Keratinocyte (primary cell): Measurements from ENCODE around the gene USP46. TPM values are rescaled to one million over a fixed set of nuclear protein-coding genes. Genes with fewer than 3 reads are reported as not detected.

Experiments
- DNase-seq: peaks from one replicate; pipeline ENCODE4 v3.0.0-alpha.2; 2011; ENCODE audit warnings: low read depth, missing footprints, low spot score
- FAIRE-seq: peaks from 2 replicates; lab custom pipeline; 2011; peaks lifted over from hg19 to GRCh38; lab: Jason Lieb, UNC
- H2AFZ ChIP-seq: 2 replicates; pipeline ENCODE4 v1.6.0; 2012; ENCODE audit warnings: low read length, control low read depth, inconsistent platforms; ENCODE audit not compliant: control insufficient read depth
- H3K27ac ChIP-seq: 2 replicates; pipeline ENCODE4 v1.5.1; 2011; ENCODE audit warnings: low read length; ENCODE audit not compliant: control insufficient read depth, insufficient read depth
- H3K27me3 ChIP-seq: 3 replicates; pipeline ENCODE4 v1.6.0; 2011; ENCODE audit warnings: low read length; ENCODE audit not compliant: control insufficient read depth, insufficient read depth; ENCODE audit errors: extremely low read depth
- H3K36me3 ChIP-seq, 2 experiments: 2 replicates in 1 of 2; 3 replicates in 1 of 2; pipeline ENCODE4 v1.5.1; 2011; ENCODE audit warnings: low read length in 2 of 2, mild to moderate bottlenecking in 1 of 2; ENCODE audit not compliant: control insufficient read depth in 2 of 2, insufficient read depth in 2 of 2; ENCODE audit errors: extremely low read depth in 1 of 2
- H3K4me1 ChIP-seq: 3 replicates; pipeline ENCODE4 v1.5.1; 2011; ENCODE audit warnings: low read length; ENCODE audit not compliant: control insufficient read depth, insufficient read depth; ENCODE audit errors: extremely low read depth
- H3K4me2 ChIP-seq: 3 replicates; pipeline ENCODE4 v1.6.0; 2011; ENCODE audit warnings: low read depth, low read length; ENCODE audit not compliant: control insufficient read depth, insufficient read depth; ENCODE audit errors: extremely low read depth
- H3K4me3 ChIP-seq, 3 experiments: fragments of 200-600 bp in 1 of 3; sonication (generic) in 1 of 3; 2 replicates in 2 of 3; 3 replicates in 1 of 3; pipeline ENCODE4 v1.5.1; 2011 to 2016; ENCODE audit warnings: low read length in 3 of 3, mild to moderate bottlenecking in 3 of 3, control low read depth in 2 of 3, inconsistent platforms in 1 of 3, low read depth in 1 of 3, mixed read lengths in 1 of 3, mixed run types in 1 of 3, moderate library complexity in 1 of 3; ENCODE audit not compliant: control insufficient read depth in 2 of 3, insufficient read depth in 2 of 3; ENCODE audit errors: extremely low read depth in 1 of 3
- H3K79me2 ChIP-seq: 2 replicates; pipeline ENCODE4 v1.6.0; 2012; ENCODE audit warnings: low read length; ENCODE audit not compliant: control insufficient read depth, insufficient read depth
- H3K9ac ChIP-seq: 3 replicates; pipeline ENCODE4 v1.6.0; 2011; ENCODE audit warnings: low read length; ENCODE audit not compliant: control insufficient read depth, insufficient read depth; ENCODE audit errors: extremely low read depth
- H3K9me1 ChIP-seq: 3 replicates; pipeline ENCODE4 v1.6.0; 2011; ENCODE audit warnings: low read length; ENCODE audit not compliant: control insufficient read depth, insufficient read depth; ENCODE audit errors: extremely low read depth
- H3K9me3 ChIP-seq: 2 replicates; pipeline ENCODE4 v1.5.1; 2012; ENCODE audit warnings: low read depth, low read length; ENCODE audit not compliant: control insufficient read depth
- H4K20me1 ChIP-seq: 3 replicates; pipeline ENCODE4 v1.6.0; 2011; ENCODE audit warnings: low read length; ENCODE audit not compliant: control insufficient read depth, insufficient read depth; ENCODE audit errors: extremely low read depth
- EZH2 ChIP-seq: IDR thresholded peaks from one replicate; pipeline ENCODE4 v1.6.1; 2012; ENCODE audit warnings: inconsistent platforms, mild to moderate bottlenecking, low read length, moderate library complexity
- dilution Hi-C: fragments of 300-500 bp; cut with MboI; formaldehyde crosslinking; loops from one replicate; pipeline ENCODE4 v1.7.0; 2020; ENCODE audit warnings: low sequenced_read_pairs; ENCODE audit not compliant: extremely low pct_ligation_motif_present
- polyA plus RNA-seq, 5 experiments: library from polyadenylated mRNA; depleted of rRNA in 3 of 5; stranded (reverse) in 3 of 5; stranded (forward) in 1 of 5; unstranded in 1 of 5; fragments of >200 nt; gene quantifications; 1 replicate in 1 of 5; 2 replicates in 3 of 5; 3 replicates in 1 of 5; pipeline versions ENCODE4 v1.2.1 to v1.2.3, GENCODE V29; 2011 to 2012; ENCODE audit warnings: missing spikeins in 2 of 5, low read depth in 1 of 5, low replicate concordance in 1 of 5
- TF ChIP-seq, protein P1 (sequence below), 3 experiments: IDR thresholded peaks in 1 of 3; conservative IDR thresholded peaks in 1 of 3; optimal IDR thresholded peaks in 1 of 3; 2 replicates in 2 of 3; 3 replicates in 1 of 3; pipeline versions ENCODE3 to v1.5.1; 2011; ENCODE audit warnings: low read length in 3 of 3, mild to moderate bottlenecking in 3 of 3, moderate library complexity in 2 of 3, control low read depth in 1 of 3, inconsistent platforms in 1 of 3; ENCODE audit not compliant: insufficient read depth in 2 of 3; ENCODE audit errors: extremely low read depth in 1 of 3

Gene USP46
- polyA plus RNA-seq, 1 donor (not counting 4 experiments of a cell fraction or from before 2014, with no cell fraction given) = 20.4 TPM

- TF ChIP-seq EZH2 = no peak
- DNase-seq (no peak), FAIRE-seq (no peak)
- H2AFZ ChIP-seq = no peak overlapping the region
- peaks cover 21% of the 10 kb centered on the region for H3K79me2 ChIP-seq
- no peaks in the 10 kb centered on the region for H3K9me3 ChIP-seq
- H3K27me3 ChIP-seq = no peaks in the 10 kb centered on the region
- no peak overlapping the region for H3K4me3 ChIP-seq
- H3K4me1 ChIP-seq = peaks cover 16% of the 10 kb centered on the region
- no peaks in the 10 kb centered on the region for H4K20me1 ChIP-seq
- no peak overlapping the region for H3K27ac ChIP-seq
- H3K9me1 ChIP-seq = no peaks in the 10 kb centered on the region
- dilution Hi-C loops = no loop called here
- H3K9ac ChIP-seq = no peak overlapping the region
- H3K4me2 ChIP-seq = peak overlapping the region; percentile 92
- peaks cover 0 to 2% of the 10 kb centered on the region in 2 experiments for H3K36me3 ChIP-seq
Observed at GRCh38 chr4:52660643-52661042, 1.5 kb upstream of the USP46 start.

DNA sequence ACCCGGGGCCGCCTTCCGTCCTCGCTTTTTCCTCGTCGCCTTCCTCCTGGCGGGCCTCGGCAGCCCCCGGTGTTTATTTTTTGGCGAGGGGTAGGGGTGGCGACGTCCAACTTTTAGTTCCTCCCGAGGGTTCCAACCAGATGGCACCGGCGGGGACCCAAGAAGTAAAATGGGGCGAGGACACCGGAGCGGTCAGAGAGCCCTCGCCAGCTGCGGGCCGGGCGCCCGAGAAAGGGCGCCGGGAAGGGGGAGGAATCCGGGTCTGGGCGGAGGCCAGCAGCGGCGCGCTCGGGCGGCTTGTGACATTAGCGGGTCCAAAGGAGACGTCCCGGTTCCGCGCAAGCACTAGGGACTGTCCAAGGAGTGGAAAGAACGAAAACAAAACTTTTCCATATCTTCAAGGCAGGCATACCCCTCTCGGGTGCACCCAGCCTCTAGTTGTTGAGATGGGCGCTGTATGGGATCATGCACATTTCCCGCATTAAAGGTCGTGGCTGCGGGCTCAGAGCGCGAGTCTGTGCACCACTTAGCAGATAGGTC, 691 bp upstream of the USP46 start:
- no peak for FAIRE-seq

More for the DNA sequence above, 691 bp upstream of the USP46 start:
- Histone ChIP-seq H3K27me3 (no peaks in the 10 kb centered on the region), H4K20me1 (no peaks in the 10 kb centered on the region), H3K36me3 (peaks cover 0 to 2% of the 10 kb centered on the region in 2 experiments), H3K27ac (peak overlapping the region; percentile 70), H3K79me2 (peaks cover 26% of the 10 kb centered on the region), H2AFZ (peak overlapping the region; percentile 88), H3K9me1 (no peaks in the 10 kb centered on the region), H3K9me3 (no peaks in the 10 kb centered on the region), H3K4me2 (peak overlapping the region; percentile 92), H3K4me3 (peak overlapping the region; percentile 76 to 87 (median 81)), H3K9ac (peak overlapping the region; percentile 85), H3K4me1 (peaks cover 16% of the 10 kb centered on the region)
- TF ChIP-seq, protein P1, sequence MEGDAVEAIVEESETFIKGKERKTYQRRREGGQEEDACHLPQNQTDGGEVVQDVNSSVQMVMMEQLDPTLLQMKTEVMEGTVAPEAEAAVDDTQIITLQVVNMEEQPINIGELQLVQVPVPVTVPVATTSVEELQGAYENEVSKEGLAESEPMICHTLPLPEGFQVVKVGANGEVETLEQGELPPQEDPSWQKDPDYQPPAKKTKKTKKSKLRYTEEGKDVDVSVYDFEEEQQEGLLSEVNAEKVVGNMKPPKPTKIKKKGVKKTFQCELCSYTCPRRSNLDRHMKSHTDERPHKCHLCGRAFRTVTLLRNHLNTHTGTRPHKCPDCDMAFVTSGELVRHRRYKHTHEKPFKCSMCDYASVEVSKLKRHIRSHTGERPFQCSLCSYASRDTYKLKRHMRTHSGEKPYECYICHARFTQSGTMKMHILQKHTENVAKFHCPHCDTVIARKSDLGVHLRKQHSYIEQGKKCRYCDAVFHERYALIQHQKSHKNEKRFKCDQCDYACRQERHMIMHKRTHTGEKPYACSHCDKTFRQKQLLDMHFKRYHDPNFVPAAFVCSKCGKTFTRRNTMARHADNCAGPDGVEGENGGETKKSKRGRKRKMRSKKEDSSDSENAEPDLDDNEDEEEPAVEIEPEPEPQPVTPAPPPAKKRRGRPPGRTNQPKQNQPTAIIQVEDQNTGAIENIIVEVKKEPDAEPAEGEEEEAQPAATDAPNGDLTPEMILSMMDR (optimal IDR thresholded peaks at IDR 0.05 in 1 of 3, IDR thresholded peaks at IDR 0.05 in 1 of 3, conservative IDR thresholded peaks at IDR 0.05 in 1 of 3; ENCODE audit: extremely low read depth in 1 of 3, insufficient read depth in 2 of 3, low read length in 3 of 3) = no peak
- TF ChIP-seq EZH2 = no peak
- dilution Hi-C loops = no loop called here
- DNase-seq = no peak
